Activated naive CD8-positive, alpha-beta T cell treated with anti-CD3 and anti-CD28 coated beads for 36 hours (primary cell): ENCODE data around the gene STRBP. TPM values are rescaled to one million over a fixed set of nuclear protein-coding genes. Genes with fewer than 3 reads are reported as not detected.
"Not testable (repeated sequence)": the region's sequence is repeated elsewhere in the genome, so short reads cannot be mapped to it uniquely, and the experiment has no call there.

Experiments used
- DNase-seq: peaks from one replicate; pipeline ENCODE4 v3.0.0; 2021
- H3K27ac Mint-ChIP-seq: one replicate; pipeline ENCODE4 v1.8.0; 2022; ENCODE audit warnings: mild to moderate bottlenecking, moderate library complexity, mixed read lengths
- H3K27me3 Mint-ChIP-seq: one replicate; pipeline ENCODE4 v1.8.0; 2022; ENCODE audit warnings: mild to moderate bottlenecking, mixed read lengths
- H3K36me3 Mint-ChIP-seq: one replicate; pipeline ENCODE4 v1.8.0; 2021; ENCODE audit warnings: mild to moderate bottlenecking, mixed read lengths
- H3K4me1 Mint-ChIP-seq: one replicate; pipeline ENCODE4 v1.8.0; 2021; ENCODE audit warnings: mixed read lengths
- H3K4me3 Mint-ChIP-seq: one replicate; pipeline ENCODE4 v1.8.0; 2022; ENCODE audit warnings: mild to moderate bottlenecking, moderate library complexity, mixed read lengths
- H3K9me3 Mint-ChIP-seq: one replicate; pipeline ENCODE4 v1.8.0; 2022; ENCODE audit warnings: mixed read lengths
- total RNA-seq, 2 experiments: library from RNA; stranded (reverse); gene quantifications; one replicate each; pipeline ENCODE4 v1.2.3, GENCODE V29; 2021

The STRBP gene
- total RNA-seq, 2 experiments from 2014 or later = 43.5 to 46.2 TPM

- H3K4me3 Mint-ChIP-seq = no peak overlapping the region
- H3K9me3 Mint-ChIP-seq = no peaks in the 10 kb centered on the region
- H3K27ac Mint-ChIP-seq = no peak overlapping the region
- DNase-seq = no peak
- peaks cover 7% of the 10 kb centered on the region for H3K4me1 Mint-ChIP-seq
- H3K27me3 Mint-ChIP-seq = no peaks in the 10 kb centered on the region
- H3K36me3 Mint-ChIP-seq = peaks cover 6% of the 10 kb centered on the region
Observed at GRCh38 chr9:123208626-123209174, 59.7 kb downstream of the STRBP start.

- Mint-ChIP-seq H3K36me3 (peaks cover 15% of the 10 kb centered on the region), H3K27ac (no peak overlapping the region), H3K4me1 (peaks cover 7% of the 10 kb centered on the region), H3K9me3 (peaks cover 1% of the 10 kb centered on the region), H3K4me3 (no peak overlapping the region), H3K27me3 (no peaks in the 10 kb centered on the region)
- no peak for DNase-seq
Observed at GRCh38 chr9:123206065-123206464, 62.3 kb downstream of the STRBP start.

- Mint-ChIP-seq H3K27me3 (no peaks in the 10 kb centered on the region), H3K9me3 (peaks cover 4% of the 10 kb centered on the region), H3K4me1 (peaks cover 4% of the 10 kb centered on the region), H3K36me3 (peaks cover 10% of the 10 kb centered on the region), H3K4me3 (no peak overlapping the region), H3K27ac (no peak overlapping the region)
- DNase-seq = no peak
Observed at GRCh38 chr9:123201083-123201482, 67.3 kb downstream of the STRBP start.

GRCh38 chr9:123200469-123200868 is 67.9 kb downstream of the STRBP start:
- not testable (repeated sequence) for H3K4me3 Mint-ChIP-seq, H3K4me1 Mint-ChIP-seq, H3K9me3 Mint-ChIP-seq, DNase-seq, H3K27ac Mint-ChIP-seq, H3K27me3 Mint-ChIP-seq
- H3K36me3 Mint-ChIP-seq = peaks cover 10% of the 10 kb centered on the region

GRCh38 chr9:123196124-123196523 is 72.3 kb downstream of the STRBP start:
- Mint-ChIP-seq H3K4me3 (no peak overlapping the region), H3K4me1 (peaks cover 3% of the 10 kb centered on the region), H3K27ac (no peak overlapping the region), H3K9me3 (peaks cover 4% of the 10 kb centered on the region), H3K36me3 (peaks cover under 1% of the 10 kb centered on the region), H3K27me3 (no peaks in the 10 kb centered on the region)
- no peak for DNase-seq

- DNase-seq = no peak
- Mint-ChIP-seq H3K27ac (no peak overlapping the region), H3K36me3 (peaks cover 6% of the 10 kb centered on the region), H3K4me3 (no peak overlapping the region), H3K9me3 (no peaks in the 10 kb centered on the region), H3K4me1 (no peaks in the 10 kb centered on the region), H3K27me3 (no peaks in the 10 kb centered on the region)
Observed at GRCh38 chr9:123194023-123194422, 74.4 kb downstream of the STRBP start.

- peaks cover 11% of the 10 kb centered on the region for H3K36me3 Mint-ChIP-seq
- DNase-seq = no peak
- H3K4me3 Mint-ChIP-seq = no peak overlapping the region
- H3K9me3 Mint-ChIP-seq = peaks cover 3% of the 10 kb centered on the region
- no peak overlapping the region for H3K27ac Mint-ChIP-seq
- peaks cover 3% of the 10 kb centered on the region for H3K4me1 Mint-ChIP-seq
- no peaks in the 10 kb centered on the region for H3K27me3 Mint-ChIP-seq
Observed at GRCh38 chr9:123191680-123192079, 76.7 kb downstream of the STRBP start.

GRCh38 chr9:123191260-123191659 is 77.1 kb downstream of the STRBP start:
- peaks cover 3% of the 10 kb centered on the region for H3K4me1 Mint-ChIP-seq
- H3K4me3 Mint-ChIP-seq = no peak overlapping the region

GRCh38 chr9:123187131-123187530 is 81.3 kb downstream of the STRBP start:
- Mint-ChIP-seq H3K4me3 (no peak overlapping the region), H3K27ac (no peak overlapping the region), H3K9me3 (peaks cover 3% of the 10 kb centered on the region), H3K4me1 (peaks cover 3% of the 10 kb centered on the region), H3K27me3 (no peaks in the 10 kb centered on the region), H3K36me3 (peaks cover 11% of the 10 kb centered on the region)
- DNase-seq = no peak

More at GRCh38 chr9:123191260-123191659, 77.1 kb downstream of the STRBP start:
- Mint-ChIP-seq H3K27me3 (no peaks in the 10 kb centered on the region), H3K36me3 (peaks cover 11% of the 10 kb centered on the region), H3K27ac (no peak overlapping the region), H3K9me3 (peaks cover 3% of the 10 kb centered on the region)
- no peak for DNase-seq

- not testable (repeated sequence) for H3K9me3 Mint-ChIP-seq, H3K27ac Mint-ChIP-seq, H3K4me3 Mint-ChIP-seq, H3K4me1 Mint-ChIP-seq, H3K27me3 Mint-ChIP-seq, DNase-seq
- H3K36me3 Mint-ChIP-seq = peaks cover 11% of the 10 kb centered on the region
Observed at GRCh38 chr9:123186029-123186428, 82.4 kb downstream of the STRBP start.

GRCh38 chr9:123176949-123177348 is 91.4 kb downstream of the STRBP start:
- peaks cover 6% of the 10 kb centered on the region for H3K36me3 Mint-ChIP-seq
- peaks cover 7% of the 10 kb centered on the region for H3K4me1 Mint-ChIP-seq
- DNase-seq = no peak
- H3K27ac Mint-ChIP-seq = no peak overlapping the region
- H3K4me3 Mint-ChIP-seq = no peak overlapping the region
- H3K27me3 Mint-ChIP-seq = no peaks in the 10 kb centered on the region
- no peaks in the 10 kb centered on the region for H3K9me3 Mint-ChIP-seq

GRCh38 chr9:123175854-123176629 is 92.3 kb downstream of the STRBP start:
- Mint-ChIP-seq H3K9me3 (no peaks in the 10 kb centered on the region), H3K4me1 (peaks cover 7% of the 10 kb centered on the region)

GRCh38 chr9:123174887-123175518 is 93.4 kb downstream of the STRBP start:
- H3K4me1 Mint-ChIP-seq = peaks cover 8% of the 10 kb centered on the region
- peaks cover 9% of the 10 kb centered on the region for H3K36me3 Mint-ChIP-seq
- DNase-seq = no peak
- no peaks in the 10 kb centered on the region for H3K27me3 Mint-ChIP-seq
- no peak overlapping the region for H3K4me3 Mint-ChIP-seq
- no peak overlapping the region for H3K27ac Mint-ChIP-seq
- H3K9me3 Mint-ChIP-seq = no peaks in the 10 kb centered on the region

More at GRCh38 chr9:123175854-123176629, 92.3 kb downstream of the STRBP start:
- Mint-ChIP-seq H3K4me3 (no peak overlapping the region), H3K27me3 (no peaks in the 10 kb centered on the region), H3K36me3 (peaks cover 9% of the 10 kb centered on the region), H3K27ac (peak overlapping the region; percentile 22)
- DNase-seq = no peak

GRCh38 chr9:123174079-123174478 is 94.3 kb downstream of the STRBP start:
- Mint-ChIP-seq H3K27me3 (no peaks in the 10 kb centered on the region), H3K4me3 (no peak overlapping the region), H3K36me3 (peaks cover 9% of the 10 kb centered on the region), H3K27ac (peak overlapping the region; percentile 34), H3K4me1 (peaks cover 11% of the 10 kb centered on the region), H3K9me3 (no peaks in the 10 kb centered on the region)
- no peak for DNase-seq

- Mint-ChIP-seq H3K4me3 (no peak overlapping the region), H3K36me3 (peaks cover 13% of the 10 kb centered on the region), H3K27ac (no peak overlapping the region)
Observed at GRCh38 chr9:123169926-123170325, 98.5 kb downstream of the STRBP start.

More at GRCh38 chr9:123169926-123170325, 98.5 kb downstream of the STRBP start:
- H3K27me3 Mint-ChIP-seq = no peaks in the 10 kb centered on the region
- no peak for DNase-seq
- H3K4me1 Mint-ChIP-seq = peaks cover 10% of the 10 kb centered on the region
- H3K9me3 Mint-ChIP-seq = no peaks in the 10 kb centered on the region
